Hepatocyte (in vitro differentiated cells): ENCODE data around the gene MAST3.

Source experiments
- EZH2 ChIP-seq: fragments of 200-600 bp; sonication (generic); IDR thresholded peaks from 2 replicates; pipeline ENCODE4 v1.6.1; 2016; ENCODE audit warnings: antibody characterized with exemption, mild to moderate bottlenecking, borderline replicate concordance
- EZH2phosphoT487 ChIP-seq: fragments of 200-600 bp; sonication (generic); IDR thresholded peaks from one replicate; pipeline ENCODE4 v1.6.1; 2018; ENCODE audit warnings: antibody characterized with exemption, mild to moderate bottlenecking, low read depth, moderate library complexity; ENCODE audit not compliant: unreplicated experiment, severe bottlenecking
- TF ChIP-seq, protein P1 (sequence below): fragments of 200-600 bp; sonication (generic); IDR thresholded peaks from 2 replicates; pipeline ENCODE4 v1.5.1; 2016; ENCODE audit warnings: antibody characterized with exemption, mild to moderate bottlenecking; ENCODE audit not compliant: poor library complexity

DNA sequence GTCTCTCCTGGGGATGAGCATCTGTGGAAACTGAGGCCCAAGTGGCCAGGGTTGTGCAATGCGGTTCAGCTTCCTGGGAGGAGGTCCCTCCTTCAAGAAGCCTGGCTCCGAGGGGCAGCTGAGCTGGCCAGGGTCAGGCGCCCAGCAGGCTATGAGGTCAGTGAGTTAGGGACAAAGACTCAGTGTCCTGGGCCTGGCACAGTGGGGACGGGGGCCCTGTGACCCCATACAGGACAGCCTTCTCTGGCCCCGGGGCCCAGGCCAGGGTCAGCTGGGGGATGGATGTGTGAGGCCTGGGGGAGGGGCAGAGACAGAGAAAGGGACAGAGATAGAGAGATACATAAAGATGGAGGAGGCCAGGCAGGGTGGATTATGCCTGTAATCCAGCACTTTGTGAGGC, 7.9 kb upstream of the MAST3 start:
- TF ChIP-seq EZH2 (no peak), EZH2phosphoT487 (no peak)
- TF ChIP-seq, protein P1, sequence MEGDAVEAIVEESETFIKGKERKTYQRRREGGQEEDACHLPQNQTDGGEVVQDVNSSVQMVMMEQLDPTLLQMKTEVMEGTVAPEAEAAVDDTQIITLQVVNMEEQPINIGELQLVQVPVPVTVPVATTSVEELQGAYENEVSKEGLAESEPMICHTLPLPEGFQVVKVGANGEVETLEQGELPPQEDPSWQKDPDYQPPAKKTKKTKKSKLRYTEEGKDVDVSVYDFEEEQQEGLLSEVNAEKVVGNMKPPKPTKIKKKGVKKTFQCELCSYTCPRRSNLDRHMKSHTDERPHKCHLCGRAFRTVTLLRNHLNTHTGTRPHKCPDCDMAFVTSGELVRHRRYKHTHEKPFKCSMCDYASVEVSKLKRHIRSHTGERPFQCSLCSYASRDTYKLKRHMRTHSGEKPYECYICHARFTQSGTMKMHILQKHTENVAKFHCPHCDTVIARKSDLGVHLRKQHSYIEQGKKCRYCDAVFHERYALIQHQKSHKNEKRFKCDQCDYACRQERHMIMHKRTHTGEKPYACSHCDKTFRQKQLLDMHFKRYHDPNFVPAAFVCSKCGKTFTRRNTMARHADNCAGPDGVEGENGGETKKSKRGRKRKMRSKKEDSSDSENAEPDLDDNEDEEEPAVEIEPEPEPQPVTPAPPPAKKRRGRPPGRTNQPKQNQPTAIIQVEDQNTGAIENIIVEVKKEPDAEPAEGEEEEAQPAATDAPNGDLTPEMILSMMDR = no peak
